HG02623 (cell line): ENCODE results near the gene HIVEP3.

Source experiments
- ATAC-seq: cut with Tn5 transposase; IDR thresholded peaks from one replicate; pipeline ENCODE4 v1.9.1; 2021; ENCODE audit warnings: moderate library complexity; ENCODE audit not compliant: unreplicated experiment

HIVEP3 gene

DNA sequence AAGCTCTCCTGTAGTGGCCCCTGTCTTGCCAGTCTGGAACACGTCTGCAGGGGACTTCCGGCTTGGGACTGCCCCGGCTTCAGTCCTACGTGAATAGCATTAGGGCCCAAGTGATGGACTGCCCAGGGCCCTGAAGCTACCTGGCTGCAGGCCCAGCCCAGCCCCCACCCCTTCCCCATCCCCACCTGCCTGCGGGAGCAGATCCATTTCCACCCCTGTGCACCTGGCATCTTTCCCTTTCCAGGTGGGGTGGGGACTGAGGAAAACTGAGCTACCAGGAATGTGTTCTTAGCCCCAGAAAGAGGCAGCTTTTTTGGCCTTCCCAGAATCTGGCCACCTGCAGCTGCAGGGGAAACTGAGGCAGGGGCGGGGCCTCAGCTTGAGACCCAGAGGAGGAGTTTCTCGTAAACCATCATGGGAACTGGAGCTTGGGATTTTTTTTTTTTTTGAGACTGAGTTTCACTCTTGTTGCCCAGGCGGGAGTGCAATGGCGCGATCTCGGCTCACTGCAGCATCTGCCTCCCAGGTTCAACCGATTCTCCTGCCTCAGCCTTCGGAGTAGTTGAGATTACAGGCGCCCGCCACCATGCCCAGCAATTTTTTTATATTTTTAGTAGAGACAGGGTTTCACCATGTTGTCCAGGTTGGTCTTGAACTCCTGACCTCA, 437.5 kb downstream of the HIVEP3 start:
- no peak for ATAC-seq

DNA sequence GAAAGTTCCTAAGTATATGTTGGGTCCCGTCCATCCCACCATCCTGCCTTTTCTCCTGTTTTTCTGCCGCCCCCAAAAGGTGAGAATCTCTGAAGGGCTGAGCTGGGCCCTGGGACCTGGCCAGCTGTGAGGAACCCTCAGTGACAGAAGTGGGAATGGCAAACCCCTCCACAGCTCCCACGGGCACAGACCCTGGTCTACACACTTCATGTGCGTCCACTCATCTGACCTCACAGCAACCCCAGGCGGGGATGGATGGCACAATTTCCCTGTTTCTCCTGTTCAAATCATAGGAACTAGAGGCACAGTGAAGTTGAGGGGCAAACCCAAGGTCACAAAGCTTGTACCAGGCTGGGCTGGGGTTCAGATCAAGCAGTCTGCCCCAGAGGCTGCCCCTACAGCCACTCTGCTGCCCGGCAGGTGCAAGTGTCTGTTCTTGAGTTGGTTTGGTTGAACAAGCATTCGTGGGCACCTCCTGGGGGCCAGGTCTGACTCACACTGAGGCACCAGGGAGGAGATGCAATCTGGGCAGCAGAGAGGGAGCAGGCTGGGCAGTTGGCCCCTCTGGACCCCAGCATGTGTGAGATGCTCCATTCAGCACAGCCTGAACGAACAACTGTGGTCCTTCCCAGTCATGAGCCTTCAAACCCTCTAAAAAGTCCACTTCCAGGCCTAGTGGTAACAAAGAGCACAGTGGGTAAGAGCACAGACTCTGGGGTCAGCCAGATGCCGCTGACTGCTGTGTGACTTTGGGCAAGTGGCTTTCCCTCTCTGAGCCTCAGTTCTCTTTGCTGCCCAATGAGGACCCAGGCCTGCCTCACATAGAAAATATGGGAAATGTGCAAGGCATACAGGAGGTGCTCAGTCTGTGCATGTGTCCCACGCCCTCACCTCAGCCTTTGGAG, 438.3 kb downstream of the HIVEP3 start:
- no peak for ATAC-seq

DNA sequence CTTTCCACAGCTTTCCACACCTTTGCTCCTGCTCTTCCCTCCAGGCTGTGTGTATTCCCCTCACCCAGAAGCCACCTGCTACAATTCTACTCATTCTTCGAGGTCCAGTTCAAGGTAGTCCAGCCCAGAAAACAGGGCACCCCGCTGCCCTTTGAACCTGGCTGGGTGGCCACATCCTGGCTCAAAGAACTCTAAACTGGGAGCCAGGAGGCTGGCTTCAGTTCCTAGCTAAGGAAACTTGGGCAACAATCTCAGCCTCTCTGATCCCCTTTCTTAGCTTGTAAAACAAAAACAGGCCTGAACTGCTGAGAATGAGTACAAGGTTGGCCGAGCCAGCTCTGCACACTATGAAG, 438.9 kb downstream of the HIVEP3 start:
- ATAC-seq: no peak

DNA sequence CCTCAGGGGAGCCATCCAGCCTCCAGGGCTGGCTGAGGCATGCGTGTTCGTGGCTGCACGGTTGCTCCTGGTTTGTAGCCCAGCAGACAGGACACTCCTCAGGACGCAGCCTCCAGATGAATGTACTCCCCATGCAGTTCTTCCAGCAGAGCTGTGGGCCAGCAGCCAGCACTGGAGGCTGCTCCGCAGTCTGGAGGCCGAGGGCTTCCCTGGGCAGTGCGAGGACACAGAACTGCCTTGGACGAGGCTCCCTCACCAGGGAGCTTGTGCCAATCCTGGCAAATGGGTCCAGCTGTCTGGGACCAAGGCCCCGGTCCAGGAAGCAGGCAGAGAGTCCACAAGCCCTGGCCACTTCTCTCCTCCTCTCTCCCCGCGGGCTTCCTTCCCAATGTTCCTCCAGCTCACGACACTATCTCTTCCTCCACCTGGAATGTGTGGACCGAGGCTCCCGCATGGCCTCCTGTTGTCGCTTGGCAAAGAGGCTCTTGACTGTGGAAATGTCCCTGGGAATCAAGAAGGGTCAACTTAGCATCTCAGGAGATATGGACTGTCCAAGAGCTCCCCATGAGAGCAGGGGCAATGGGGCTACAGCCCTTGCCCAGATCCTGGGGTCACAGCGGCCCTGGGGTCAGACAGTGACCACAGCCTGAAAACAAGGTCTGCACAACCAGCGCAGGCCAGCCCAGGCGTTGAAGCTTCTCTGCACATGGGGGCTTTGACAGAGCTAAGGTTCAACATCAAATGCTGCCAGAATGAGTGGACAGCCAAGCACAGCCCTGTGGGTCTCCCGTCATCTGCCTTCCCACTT, 439.5 kb downstream of the HIVEP3 start:
- ATAC-seq: no peak

DNA sequence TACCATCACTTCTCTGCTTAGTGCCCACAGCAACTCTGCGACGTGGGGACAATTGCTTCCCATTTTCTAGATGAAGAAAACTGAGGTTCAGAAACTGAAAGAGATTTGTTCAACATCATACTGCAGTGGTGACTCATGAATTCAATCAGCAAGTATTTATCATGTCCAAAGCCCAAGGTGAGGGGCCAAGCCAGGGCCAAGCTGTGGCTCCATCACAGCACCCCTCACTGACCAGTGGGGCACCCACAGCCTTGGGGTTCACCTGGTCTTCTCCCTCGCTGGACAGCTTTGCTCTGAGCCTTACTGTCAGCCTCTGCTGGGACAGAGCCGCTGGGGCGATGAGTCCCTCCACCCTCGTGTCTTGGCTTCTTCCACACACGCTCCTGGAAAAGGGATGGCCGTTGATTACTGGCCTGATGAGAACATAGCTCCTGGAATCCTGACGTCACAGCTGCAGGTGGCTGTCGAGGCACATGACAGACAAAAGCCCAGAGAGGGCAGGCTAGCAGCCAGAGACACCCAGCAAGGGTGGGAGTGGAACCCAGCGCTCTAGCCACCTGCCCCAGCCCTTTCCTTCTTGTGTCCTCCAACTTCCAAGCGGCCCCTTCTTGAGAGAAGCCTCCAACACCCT, 440.5 kb downstream of the HIVEP3 start:
- ATAC-seq: no peak

DNA sequence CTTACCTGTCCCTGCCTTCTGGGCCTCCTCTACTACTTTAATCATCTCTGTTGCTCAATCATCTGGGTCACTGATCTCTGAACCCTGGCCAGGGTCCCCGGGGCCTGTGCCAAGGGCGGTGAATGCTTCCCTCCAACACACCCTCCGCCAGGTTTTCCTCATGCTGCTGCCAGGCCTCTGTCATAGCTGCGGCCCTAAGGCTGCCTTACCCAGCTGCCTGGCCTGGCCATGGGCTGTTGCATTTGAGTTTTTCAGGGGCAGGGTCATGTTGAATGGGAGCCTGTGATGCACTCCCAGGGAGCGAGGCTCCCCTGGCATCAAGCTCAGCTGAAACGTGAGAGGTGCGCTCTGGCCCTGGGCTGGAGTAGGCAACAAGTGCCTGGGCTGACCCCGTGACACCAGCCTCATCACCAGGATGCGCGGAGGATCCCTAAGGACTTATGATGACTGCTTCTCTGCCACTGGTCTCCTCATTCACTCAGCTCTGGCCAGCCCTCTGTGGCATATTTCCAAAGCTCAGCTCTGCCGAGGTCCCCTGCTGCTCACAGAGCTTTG, 441.8 kb downstream of the HIVEP3 start:
- ATAC-seq: no peak

DNA sequence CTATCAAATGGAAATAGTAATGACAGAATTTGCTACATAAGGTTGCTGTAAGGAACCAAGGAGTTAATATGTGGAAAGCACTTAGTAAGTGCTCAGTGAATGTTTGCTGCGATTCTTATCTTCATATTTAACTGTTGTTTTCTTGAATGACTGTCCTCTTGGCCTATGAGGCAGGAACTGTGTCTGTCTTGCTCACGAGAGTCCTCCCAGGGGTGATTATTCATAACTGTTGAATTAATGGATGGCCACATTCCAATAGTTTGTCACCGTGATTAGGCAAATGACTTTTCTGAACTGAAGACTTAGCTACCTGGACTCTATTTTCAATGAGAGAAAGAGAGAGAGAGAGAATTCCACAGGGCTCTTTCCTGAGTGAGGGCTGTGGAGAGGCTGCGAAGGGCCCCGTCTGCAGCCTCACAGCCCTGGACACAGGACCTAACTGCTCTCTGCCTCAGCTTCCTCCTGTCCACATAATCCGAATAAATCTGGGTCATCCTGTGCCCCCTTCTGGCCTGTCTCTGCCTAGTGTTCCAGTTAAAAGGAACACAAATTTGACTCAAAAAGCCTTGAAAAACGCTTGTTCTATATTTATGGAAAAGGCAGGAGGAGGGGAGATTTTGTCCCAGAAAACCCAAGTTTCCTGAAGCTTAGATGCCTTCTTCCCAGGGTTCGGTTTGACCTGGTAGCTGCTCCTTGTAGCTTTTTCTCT, 442.7 kb downstream of the HIVEP3 start:
- ATAC-seq: no peak

DNA sequence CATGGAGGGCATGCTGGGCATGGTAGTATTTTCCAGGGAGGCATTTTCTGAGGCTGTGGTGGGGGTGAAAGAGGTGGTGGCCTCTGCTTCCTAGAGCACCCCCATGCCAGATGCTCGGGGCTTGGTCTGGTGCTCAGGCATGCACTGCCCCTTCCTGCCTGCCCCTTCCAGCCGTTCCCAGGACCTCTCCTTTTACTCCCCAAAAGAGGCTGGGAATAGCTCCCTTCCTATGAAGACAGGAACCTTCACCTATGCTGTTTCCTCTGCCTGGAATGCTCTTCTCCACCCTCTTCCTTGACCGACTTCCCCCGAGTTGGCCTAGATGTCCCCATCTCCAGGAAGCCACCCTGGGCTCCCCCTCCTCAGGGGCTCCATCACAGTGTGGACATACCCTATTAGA, 443.4 kb downstream of the HIVEP3 start:
- ATAC-seq: no peak

DNA sequence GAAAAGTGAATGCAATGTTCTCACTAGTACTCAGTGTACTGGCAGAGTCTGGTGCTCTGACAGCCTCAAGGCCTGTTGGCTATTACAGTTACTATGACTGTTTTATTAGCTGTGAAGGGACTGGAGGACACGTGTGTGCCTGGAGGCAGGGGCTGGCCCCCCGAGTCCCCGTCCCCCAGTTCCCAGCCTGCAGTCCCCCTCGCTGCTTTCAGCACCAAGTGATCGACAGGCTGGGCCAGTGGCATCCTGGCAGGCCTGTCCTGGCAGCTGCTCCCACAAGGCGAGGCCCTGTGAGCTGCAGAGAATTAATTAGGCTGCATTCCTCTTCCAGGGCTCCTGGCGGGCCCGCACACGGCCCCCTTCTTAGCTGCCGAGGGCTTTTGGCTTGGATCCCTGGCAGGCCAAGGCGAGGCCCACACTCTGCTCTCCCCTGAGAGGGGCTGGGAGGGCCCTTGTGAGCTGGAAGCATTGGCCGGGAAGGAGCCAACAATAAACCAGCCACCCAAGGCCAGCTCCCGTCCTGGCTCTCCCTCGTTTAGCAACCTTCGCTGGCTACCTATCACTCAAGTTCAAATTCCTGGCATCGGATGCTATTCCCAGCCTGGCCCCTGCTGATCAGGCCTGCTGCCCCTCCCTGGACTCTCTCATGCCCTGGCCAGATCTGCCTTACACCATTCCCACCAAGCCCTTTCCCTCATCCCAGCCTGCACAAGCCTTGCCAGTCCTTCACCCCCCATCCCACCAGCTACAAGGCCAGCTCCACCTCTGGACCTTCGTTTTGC, 444.0 kb downstream of the HIVEP3 start:
- no peak for ATAC-seq

DNA sequence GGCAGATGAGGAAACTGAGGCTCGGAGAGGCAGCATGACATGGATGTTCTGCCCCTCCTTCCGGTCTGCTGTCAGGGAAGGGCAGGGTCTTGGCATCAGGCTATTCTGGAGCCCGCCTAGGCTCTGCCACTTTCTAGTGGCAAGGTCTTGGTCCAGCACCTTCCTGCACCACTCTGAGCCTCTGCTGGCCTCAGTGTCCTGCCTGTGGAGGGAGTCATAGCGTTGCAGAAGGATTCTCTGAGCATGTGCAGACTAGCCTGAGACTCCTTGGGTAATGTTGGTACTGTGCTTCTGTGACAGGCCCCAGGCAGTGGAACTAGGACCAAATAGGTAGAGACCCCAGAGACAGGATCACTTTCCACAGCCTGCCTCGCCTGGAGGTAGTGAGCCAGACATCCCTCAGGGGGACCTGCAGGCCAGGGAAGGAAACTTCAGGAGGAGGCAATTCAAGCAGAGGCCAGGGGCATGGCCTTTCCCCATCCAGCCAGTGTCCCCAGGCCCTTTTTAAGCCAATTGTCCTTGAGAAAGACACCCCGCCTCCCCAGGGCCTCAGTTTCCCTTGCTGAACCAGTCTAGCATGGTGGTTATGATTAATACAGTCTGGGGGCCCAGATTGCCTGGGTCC, 444.9 kb downstream of the HIVEP3 start:
- no peak for ATAC-seq

DNA sequence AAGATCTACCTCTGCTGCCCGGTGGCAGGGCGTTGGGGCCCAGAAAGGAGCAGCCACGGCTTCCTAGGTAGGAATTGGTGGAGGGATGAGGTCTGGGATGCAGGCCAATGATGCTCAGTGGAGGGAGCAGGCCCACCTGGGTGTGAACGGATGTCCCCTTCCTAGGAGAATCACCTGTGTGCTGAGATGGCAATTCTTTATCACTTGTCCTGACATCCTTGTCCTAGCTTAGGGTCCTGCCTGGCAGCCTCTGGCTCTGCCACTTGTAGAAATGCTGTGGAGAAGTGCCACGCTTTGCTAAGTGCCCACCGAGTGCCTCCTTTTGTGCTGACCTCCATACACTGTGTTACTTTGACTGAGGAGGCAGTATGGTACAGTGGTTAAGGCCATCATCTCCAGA, 447.1 kb downstream of the HIVEP3 start:
- ATAC-seq: no peak

DNA sequence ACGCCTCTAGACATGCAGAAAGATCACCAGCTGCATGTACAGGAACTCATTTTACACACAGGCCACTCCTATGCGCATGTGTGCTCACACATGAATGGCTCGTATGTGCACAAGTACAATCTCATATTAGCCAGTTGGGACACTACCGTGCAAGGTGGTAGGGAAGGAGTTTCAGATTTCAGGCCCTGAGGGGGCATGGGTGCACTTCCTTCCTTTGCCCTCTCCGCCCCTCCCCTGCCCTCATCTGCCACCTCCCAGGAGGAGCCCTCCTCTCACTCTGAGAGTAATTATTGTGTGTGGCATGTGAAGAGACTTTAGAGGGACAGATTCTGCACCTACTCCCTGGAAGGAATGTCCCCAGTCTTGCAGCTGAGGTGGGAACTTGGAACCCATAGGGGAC, 449.0 kb downstream of the HIVEP3 start:
- ATAC-seq: no peak

DNA sequence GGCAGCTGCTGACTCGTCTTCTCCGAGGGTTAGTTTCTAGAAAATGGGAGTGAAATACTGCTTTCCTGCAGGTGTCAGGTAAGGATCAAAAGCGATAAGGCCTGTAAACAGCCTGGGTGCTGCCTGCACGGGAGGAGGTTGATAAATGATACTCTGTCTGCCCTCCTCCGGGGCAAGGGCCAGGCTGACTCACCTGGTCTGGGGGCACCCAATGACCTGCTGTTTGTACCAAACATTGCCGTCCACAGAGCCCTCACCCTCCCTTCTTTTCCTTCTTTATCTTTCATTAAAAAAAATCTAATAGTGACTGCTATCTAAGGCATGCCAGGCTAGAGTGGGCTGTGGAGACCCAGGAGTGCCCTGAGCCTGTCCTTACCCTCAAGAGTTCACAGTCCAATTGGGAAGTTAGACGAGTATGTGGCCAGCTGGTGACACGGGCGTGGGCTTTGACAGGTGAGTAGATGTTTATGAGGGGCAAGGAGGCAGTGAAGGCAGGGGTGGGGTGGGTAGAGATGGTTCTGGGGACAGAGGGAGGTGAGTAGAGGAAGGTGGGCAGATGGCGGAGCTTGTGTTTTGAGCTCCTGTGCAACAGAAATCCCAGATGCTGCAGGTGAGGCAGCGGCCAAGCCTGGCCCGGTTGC, 450.5 kb downstream of the HIVEP3 start:
- ATAC-seq: no peak

DNA sequence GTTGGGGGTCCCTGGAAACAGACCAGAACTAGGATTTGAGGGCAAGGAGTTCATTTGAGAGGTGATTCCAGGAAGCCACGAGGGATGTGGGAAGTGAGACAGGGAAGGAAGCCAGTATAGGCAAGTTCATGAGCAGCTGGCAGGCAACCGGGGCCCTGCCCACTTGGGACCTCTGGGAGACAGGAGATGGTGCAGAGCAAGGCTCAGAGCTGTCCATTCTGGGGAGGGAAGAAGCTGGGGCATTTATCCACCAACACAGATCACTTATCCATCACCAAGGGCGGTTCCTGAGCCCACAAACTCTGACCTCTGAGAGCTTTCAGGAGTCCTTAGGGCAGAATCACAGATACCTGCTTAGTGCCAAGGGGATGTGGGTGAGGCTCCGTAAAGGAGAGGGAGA, 451.0 kb downstream of the HIVEP3 start:
- no peak for ATAC-seq

DNA sequence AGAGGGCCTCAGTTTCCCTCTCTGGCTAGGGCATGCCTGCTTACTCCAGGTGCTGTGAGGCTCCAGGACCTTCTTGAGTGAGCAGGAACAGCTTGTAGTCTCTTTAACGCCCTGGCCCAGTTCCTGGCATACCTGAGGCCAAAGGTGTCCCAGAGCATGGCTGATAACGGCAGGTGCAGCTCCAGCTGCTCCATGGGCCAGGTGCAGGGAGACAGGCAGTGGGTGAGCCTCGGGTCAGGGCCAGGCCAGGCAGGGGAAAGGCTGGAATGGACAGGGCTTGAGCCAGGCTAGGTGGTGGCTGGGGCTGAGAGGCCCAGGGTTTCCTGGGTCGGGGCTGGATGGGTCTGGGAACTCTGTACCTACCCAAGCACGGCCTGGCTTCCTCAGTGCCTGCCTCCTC, 452.6 kb downstream of the HIVEP3 start:
- ATAC-seq: no peak

DNA sequence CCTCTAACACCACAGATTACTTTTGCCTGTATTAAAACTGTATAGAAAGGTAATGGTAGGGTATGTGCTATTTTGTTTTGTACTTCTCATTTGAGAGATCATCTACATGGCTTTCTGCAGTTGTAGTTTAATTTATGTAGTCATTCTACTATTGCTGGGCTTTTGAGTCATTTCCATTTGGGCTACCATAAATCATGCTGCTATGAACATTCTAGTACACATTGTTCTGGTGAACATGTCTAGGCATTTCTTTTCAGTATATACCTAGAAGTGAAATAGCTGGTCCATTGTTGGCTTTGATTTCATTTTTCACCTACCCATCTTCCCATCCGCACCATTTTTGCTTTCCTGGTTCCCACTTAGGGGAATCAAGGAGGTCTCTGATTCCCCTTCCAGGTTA, 453.0 kb downstream of the HIVEP3 start:
- ATAC-seq: no peak

DNA sequence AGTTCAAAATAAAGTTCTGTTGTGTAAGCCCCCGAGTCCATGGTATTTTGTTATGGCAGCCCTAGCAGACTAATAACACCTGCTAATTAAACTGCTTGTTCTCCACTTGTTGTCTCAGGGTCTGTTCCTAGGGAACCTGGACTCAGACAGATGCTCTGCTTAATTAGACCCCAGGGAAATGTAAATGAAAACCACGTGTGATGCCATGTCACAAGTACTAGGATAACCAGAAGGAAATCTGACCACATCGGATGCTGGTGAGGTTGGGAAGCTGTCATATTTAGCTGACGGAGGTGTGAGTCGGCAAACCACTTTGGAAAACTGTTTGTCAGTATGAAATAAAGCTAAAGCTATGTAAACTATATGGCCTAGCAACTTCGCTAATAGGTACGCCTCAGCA, 453.8 kb downstream of the HIVEP3 start:
- ATAC-seq: no peak

DNA sequence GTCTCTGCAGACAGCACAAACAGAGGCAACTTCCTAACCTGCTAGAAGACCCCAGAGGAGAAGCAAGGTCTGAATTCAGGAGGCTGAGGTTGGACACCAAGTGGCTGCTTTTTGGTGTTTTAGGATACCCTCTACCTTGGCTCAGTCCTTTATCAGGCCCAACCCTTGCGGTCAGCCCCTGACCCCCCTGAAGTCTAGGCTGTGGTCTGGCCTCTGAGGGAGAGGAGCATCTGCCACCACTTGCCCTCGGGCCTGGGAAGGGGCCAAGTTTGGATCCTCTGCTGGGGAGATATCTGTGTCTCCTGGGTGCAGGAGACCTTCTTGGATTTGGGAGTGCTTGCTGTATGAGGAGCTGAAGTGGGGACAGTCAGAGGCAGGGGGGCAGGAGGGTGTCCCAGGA, 455.2 kb downstream of the HIVEP3 start:
- no peak for ATAC-seq

DNA sequence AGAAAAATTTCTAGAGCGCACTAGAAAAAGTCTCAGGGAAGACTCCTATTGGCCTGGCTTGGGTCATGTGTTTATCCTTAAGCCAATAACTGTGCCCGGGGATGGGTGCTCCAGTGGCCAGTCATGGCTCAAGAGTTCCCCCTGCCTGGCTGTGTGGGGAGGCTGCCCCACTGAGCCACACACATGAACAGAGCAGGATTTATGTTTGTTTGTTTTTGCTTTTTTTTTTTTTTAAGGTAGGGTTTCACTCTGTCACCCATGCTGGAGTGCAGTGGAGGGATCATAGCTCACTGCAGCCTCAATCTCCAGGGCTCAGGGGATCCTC, 456.1 kb downstream of the HIVEP3 start:
- no peak for ATAC-seq
